GM19328 (cell line): ENCODE measurements around the gene ABCG2.

ENCODE experiments used
- ATAC-seq: cut with Tn5 transposase; IDR thresholded peaks from one replicate; pipeline ENCODE4 v1.9.1; 2021; ENCODE audit warnings: mild to moderate bottlenecking, moderate library complexity; ENCODE audit not compliant: unreplicated experiment

The ABCG2 gene

DNA sequence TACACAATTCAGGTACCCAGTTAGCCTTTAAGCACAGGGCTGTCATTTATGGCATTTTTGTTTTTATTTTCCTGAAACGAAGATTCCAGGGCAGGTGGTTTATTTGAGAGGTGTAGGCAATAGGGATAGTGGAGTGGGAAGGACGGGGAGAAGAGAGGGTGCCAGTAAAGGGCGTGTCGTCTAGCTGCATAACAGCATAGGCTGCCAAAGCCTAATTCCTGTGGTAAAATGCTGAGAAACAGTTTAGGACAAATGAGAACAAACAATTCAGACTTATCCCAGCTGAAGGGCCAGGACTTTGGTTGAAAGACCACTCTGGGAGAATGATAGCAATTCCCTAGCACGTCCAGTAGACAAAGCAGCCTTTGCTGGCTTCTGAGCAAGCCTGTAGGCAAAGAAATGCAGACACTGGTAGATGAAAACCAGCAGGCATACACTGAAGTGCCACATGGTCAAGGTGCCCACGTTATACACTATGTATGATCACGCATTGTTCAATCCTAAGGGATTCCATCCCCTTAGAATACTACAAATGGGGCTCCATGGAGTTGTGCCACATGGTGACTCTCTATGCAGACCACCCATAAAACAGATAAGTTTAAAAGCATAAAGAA is 80.4 kb downstream of the ABCG2 start:
- no peak for ATAC-seq

GRCh38 chr4:88075336-88075735 is 83.1 kb downstream of the ABCG2 start:
- no peak for ATAC-seq

DNA sequence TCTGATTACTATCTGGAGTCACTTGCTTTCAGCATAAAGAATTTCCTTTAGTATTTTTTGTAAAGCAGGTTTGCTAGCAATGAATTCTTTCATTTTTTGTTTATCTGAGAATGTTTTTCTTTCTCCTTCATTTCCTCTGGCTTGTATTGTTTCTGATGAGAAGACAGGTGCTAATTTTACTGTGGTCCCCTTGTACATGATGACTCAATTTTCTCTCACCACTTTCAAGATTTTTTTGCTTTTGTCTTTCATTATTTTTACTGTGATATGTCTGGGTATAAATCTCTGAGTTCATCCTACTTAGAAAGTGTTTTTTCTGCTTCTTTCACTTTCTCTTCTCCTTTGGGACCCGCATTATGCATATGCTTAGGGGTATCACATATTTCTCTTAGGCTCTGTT is 88.4 kb downstream of the ABCG2 start:
- ATAC-seq, result no peak

DNA sequence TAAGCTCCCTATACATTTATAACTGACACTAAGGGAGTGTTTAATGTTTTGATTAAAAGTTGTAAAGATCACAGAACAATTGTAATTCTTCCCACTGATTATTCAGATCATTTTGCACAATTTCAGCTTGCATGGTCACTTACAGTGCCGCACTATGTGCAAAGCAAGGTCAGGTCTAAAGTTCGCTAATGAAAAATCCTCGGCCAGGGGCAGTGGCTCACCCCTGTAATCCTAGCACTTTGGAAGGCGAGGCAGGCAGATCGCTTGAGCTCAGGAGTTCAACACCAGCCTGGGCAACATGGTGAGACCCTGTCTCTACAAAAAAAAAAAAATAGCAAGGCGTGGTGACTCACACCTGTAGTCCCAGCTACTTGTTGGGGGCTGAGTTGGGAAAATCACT is 94.0 kb downstream of the ABCG2 start:
- no peak for ATAC-seq

GRCh38 chr4:88063634-88064296 is 94.7 kb downstream of the ABCG2 start:
- no peak for ATAC-seq

DNA sequence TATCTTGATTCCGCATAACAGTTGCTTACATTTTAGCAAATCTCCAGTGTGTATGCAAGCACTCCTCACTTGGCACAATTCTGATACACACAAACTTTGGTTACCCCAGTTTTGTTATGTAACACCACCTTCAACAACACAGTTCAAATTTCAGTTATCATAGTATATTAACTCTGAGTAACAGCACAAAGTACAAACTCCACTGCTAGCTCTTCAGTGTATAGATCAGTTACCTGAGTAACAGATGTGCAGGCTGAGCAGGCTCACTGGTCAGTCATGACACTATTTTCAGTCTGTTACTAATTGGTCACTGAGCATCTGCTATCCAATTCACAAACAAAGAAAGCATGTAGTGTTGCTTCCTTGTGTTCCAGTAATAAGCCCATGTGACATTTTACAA is 95.6 kb downstream of the ABCG2 start:
- no peak for ATAC-seq

DNA sequence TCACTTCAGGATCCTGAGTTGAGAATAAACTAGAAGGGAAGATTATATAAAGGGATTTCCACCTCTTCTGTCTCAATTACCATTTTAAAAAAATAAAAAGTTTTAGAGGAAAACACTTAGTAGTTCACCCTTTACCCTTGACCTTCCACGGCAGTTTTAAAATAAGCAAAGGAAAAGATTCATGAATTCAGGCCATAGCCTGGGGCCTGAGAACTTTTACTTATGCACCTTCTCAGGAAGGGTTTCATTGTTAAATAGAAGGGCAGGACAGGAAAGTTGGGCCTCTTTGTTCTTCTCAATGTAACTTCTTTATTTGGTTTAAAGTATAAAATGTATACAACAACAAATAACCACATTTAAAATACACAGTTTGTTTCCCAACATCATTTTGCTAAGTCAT is 96.1 kb downstream of the ABCG2 start:
- no peak for ATAC-seq

- no peak for ATAC-seq
These were observed 98.0 kb downstream of the ABCG2 start for GRCh38 chr4:88060431-88060830.

- no peak for ATAC-seq
These were observed 98.7 kb downstream of the ABCG2 start for GRCh38 chr4:88059766-88060165.

GRCh38 chr4:88058295-88058694 is 100.1 kb downstream of the ABCG2 start:
- no peak for ATAC-seq

DNA sequence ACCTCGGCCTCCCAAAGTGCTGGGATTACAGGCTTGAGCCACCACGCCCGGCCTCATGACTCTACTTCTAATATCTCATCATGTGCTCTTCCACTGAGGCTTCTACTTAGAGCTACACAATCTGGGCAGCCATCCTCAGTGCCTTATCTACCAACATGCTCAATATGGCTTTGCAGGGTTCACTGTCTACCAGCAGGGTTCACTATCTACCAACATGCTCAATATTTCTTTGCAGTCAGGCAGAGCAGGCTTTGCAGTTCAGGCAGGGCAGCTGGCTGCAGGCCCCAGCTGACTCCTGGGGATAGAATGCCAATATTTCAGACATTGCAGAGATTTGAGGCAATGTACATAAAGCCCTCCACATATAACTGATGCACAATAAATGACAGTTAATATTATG is 103.5 kb downstream of the ABCG2 start:
- ATAC-seq, result no peak

DNA sequence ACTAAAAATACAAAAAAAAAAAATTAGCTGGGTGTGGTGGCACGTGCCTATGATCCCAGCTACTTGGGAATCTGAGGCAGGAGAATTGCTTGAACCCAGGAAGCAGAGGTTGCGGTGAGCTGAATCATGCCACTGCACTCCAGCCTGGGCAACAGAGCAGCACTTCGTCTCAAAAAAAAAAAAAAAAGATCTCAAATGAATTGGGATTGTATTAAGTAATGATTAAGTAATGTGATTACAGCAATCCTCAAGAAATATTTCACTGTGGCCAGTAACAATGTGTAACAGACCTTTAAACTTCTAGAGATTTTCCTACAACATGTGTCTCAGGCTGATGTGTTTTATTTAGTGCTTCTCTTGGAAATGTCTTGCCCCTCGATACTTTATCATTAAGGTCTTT is 104.2 kb downstream of the ABCG2 start:
- ATAC-seq, result no peak

DNA sequence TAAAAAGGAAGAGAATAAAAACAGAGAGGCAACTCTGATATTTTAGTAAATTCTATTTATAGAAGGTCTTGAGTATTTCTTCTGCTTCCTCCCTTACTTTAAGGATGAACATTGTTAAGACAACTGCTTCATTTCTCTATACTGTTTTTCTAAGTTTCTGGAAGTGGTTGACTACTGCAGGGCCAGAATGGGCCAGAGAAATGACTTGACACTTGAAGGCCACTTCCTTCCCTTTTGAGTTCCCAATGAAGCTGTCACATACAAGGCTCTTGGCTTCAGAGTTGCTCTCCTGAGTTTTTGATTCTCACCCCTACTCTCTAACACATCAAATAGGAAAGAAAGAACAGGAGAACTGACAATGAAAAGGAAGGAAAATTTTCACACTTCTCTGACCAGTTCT is 113.4 kb downstream of the ABCG2 start:
- ATAC-seq, result no peak

- no peak for ATAC-seq
These were observed 114.7 kb downstream of the ABCG2 start for GRCh38 chr4:88043586-88044340.

- ATAC-seq, result no peak
These were observed 115.4 kb downstream of the ABCG2 start for GRCh38 chr4:88043001-88043400.

- no peak for ATAC-seq
These were observed 116.8 kb downstream of the ABCG2 start for GRCh38 chr4:88041626-88042025.

DNA sequence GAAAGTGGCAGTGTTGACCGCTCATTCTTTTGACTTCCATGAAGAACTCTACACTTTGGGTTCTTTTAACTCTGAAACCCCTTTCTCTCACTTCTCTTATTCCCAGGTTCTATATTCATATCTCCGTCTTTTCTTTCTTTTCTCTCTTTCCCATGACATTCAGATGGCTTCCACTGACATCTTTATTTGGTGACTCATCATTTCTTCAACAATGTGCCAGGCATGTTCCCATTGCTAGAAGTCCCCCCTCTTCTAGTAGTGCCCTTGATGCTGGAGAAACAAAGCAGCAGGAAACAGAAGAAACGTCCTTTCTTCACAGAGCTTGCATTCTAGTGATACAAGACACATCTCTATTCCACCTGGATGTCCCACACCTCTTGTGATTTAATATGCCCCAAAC is 117.7 kb downstream of the ABCG2 start:
- no peak for ATAC-seq
